HepG2 (cell line): ENCODE measurements around the gene SORD. TPM values are rescaled to one million over a fixed set of nuclear protein-coding genes. Genes with fewer than 3 reads are reported as not detected.
A peak's percentile ranks its signal among the peaks of the same experiment; 100 is the strongest.
"Not testable (repeated sequence)": the region's sequence is repeated elsewhere in the genome, so short reads cannot be mapped to it uniquely, and the experiment has no call there.

Experiments
- ARID5B ChIP-seq: IDR thresholded peaks from 2 replicates; pipeline ENCODE4 v1.4.0; 2020; ENCODE audit warnings: mild to moderate bottlenecking, missing genetic modification reagents
- CREM ChIP-seq, 2 experiments: sonication (generic) in 1 of 2; formaldehyde crosslinking in 1 of 2; IDR thresholded peaks; 2 replicates each; pipeline versions ENCODE4 v1.4.0 to v1.6.1; 2016 to 2020; ENCODE audit warnings: antibody characterized with exemption in 1 of 2, mild to moderate bottlenecking in 1 of 2, missing genetic modification reagents in 1 of 2
- DPF2 ChIP-seq: sonication (generic); formaldehyde crosslinking; IDR thresholded peaks from 2 replicates; pipeline ENCODE4 v1.4.0; 2020; ENCODE audit warnings: mild to moderate bottlenecking, low read depth, missing genetic modification reagents, borderline replicate concordance
- ELF3 ChIP-seq: IDR thresholded peaks from 2 replicates; pipeline ENCODE4 v1.6.1; 2016; ENCODE audit warnings: missing genetic modification reagents, missing compliant biosample characterization
- FOSL2 ChIP-seq: sonication (generic); formaldehyde crosslinking; IDR thresholded peaks from 2 replicates; pipeline ENCODE4 v1.4.0; 2020; ENCODE audit warnings: missing genetic modification reagents
- FOXJ3 ChIP-seq: sonication (generic); formaldehyde crosslinking; IDR thresholded peaks from 2 replicates; pipeline ENCODE4 v1.4.0; 2020; ENCODE audit warnings: missing genetic modification reagents, mild to moderate bottlenecking, borderline replicate concordance
- HDAC1 ChIP-seq: sonication (generic); formaldehyde crosslinking; IDR thresholded peaks from 2 replicates; pipeline ENCODE4 v1.5.1; 2020; ENCODE audit warnings: mild to moderate bottlenecking, missing genetic modification reagents
- HMG20B ChIP-seq: conservative IDR thresholded peaks from 2 replicates; pipeline ENCODE4 v1.6.1; 2016; ENCODE audit warnings: missing genetic modification reagents, missing compliant biosample characterization
- HOXA5 ChIP-seq: sonication (generic); formaldehyde crosslinking; IDR thresholded peaks from 2 replicates; pipeline ENCODE4 v1.4.0; 2020; ENCODE audit warnings: missing genetic modification reagents
- KDM6A ChIP-seq: IDR thresholded peaks from 2 replicates; pipeline ENCODE4 v1.6.1; 2016; ENCODE audit warnings: low read depth
- MED1 ChIP-seq: sonication (generic); formaldehyde crosslinking; IDR thresholded peaks from 2 replicates; pipeline ENCODE4 v1.4.0; 2020; ENCODE audit warnings: missing genetic modification reagents
- MTA1 ChIP-seq: sonication (generic); formaldehyde crosslinking; IDR thresholded peaks from 2 replicates; pipeline ENCODE4 v1.4.0; 2020; ENCODE audit warnings: missing genetic modification reagents, mild to moderate bottlenecking, borderline replicate concordance
- NFKBIZ ChIP-seq: IDR thresholded peaks from 2 replicates; pipeline ENCODE4 v1.6.1; 2018; ENCODE audit warnings: missing genetic modification reagents, missing compliant biosample characterization
- NR2F6 ChIP-seq, 2 experiments: IDR thresholded peaks; 2 replicates each; pipeline ENCODE4 v1.6.1; 2016; ENCODE audit warnings: antibody characterized with exemption in 1 of 2, mild to moderate bottlenecking in 1 of 2
- PHF21A ChIP-seq: sonication (generic); formaldehyde crosslinking; IDR thresholded peaks from 2 replicates; pipeline ENCODE4 v1.5.0; 2020; ENCODE audit warnings: mild to moderate bottlenecking, missing genetic modification reagents
- POGK ChIP-seq: sonication (generic); formaldehyde crosslinking; conservative IDR thresholded peaks from 2 replicates; pipeline ENCODE4 v1.8.0; 2022; ENCODE audit warnings: mild to moderate bottlenecking, moderate library complexity, missing genetic modification reagents
- RXRB ChIP-seq: IDR thresholded peaks from 2 replicates; pipeline ENCODE4 v1.6.1; 2016; ENCODE audit warnings: borderline replicate concordance, missing genetic modification reagents, missing compliant biosample characterization
- SP5 ChIP-seq: IDR thresholded peaks from 2 replicates; pipeline ENCODE4 v1.6.1; 2016; ENCODE audit warnings: low read depth, borderline replicate concordance
- TCF7 ChIP-seq: sonication (generic); IDR thresholded peaks from 2 replicates; pipeline ENCODE4 v1.6.1; 2016; ENCODE audit warnings: antibody characterized with exemption, low read depth
- ZNF292 ChIP-seq: sonication (generic); formaldehyde crosslinking; IDR thresholded peaks from 2 replicates; pipeline ENCODE4 v1.8.1; 2022; ENCODE audit warnings: mild to moderate bottlenecking, low read depth, missing genetic modification reagents, borderline replicate concordance
- ZNF331 ChIP-seq: sonication (generic); formaldehyde crosslinking; IDR thresholded peaks from 2 replicates; pipeline ENCODE4 v1.4.0; 2020; ENCODE audit warnings: missing genetic modification reagents
- ZNF362 ChIP-seq: sonication (generic); formaldehyde crosslinking; IDR thresholded peaks from 2 replicates; pipeline ENCODE4 v1.4.0; 2020; ENCODE audit warnings: missing genetic modification reagents, mild to moderate bottlenecking, borderline replicate concordance
- ZNF878 ChIP-seq: sonication (generic); formaldehyde crosslinking; IDR thresholded peaks from 2 replicates; pipeline ENCODE4 v1.8.1; 2023; ENCODE audit warnings: mild to moderate bottlenecking, missing genetic modification reagents, moderate library complexity
- polyA plus RNA-seq, 8 experiments: library from polyadenylated mRNA; depleted of rRNA in 3 of 8; stranded (reverse) in 7 of 8; unstranded in 1 of 8; fragments of >200 nt; fragmentation: Illumina TruSeq in 4 of 8; extraction: Trizol in 4 of 8; gene quantifications; 2 replicates each; pipeline versions ENCODE4 v1.2.1 to v1.2.3, GENCODE V29; 2011 to 2016; ENCODE audit warnings: low read depth in 4 of 8, missing spikeins in 1 of 8, mixed read lengths in 1 of 8; ENCODE audit not compliant: insufficient read depth in 1 of 8
- total RNA-seq, 5 experiments: library from RNA; depleted of rRNA; stranded (reverse); fragments of >200 nt; fragmentation: Illumina TruSeq; extraction: Trizol; gene quantifications; 2 replicates each; pipeline ENCODE4 v1.2.3, GENCODE V29; 2016; ENCODE audit warnings: low read depth in 1 of 5

The SORD gene
- total and polyA plus RNA-seq, 2 of the 13 experiments (the other 11 are each of a cell fraction or from before 2014, with no cell fraction given) = 59.1 to 95.3 TPM

GRCh38 chr15:44979617-44980339 lies 43.2 kb upstream of the SORD start (continued):
- peak; percentile 83 for TF ChIP-seq DPF2 (CRISPR knock-in tag)
- TF ChIP-seq NFKBIZ (CRISPR knock-in tag) = peak; percentile 32; the same call in 1 of the 2 replicates
- TF ChIP-seq FOSL2 (CRISPR knock-in tag) = peak; percentile 42; the same call in 1 of the 2 replicates
- TF ChIP-seq NR2F6 (IDR thresholded peaks at IDR 0.05); CREM (CRISPR knock-in tag; IDR thresholded peaks at IDR 0.05): not testable (repeated sequence)
- TF ChIP-seq NR2F6 (CRISPR knock-in tag; IDR thresholded peaks at IDR 0.05) = peak; percentile 39; the same call in 1 of the 2 replicates
- peak; percentile 69 for TF ChIP-seq HDAC1 (CRISPR knock-in tag)
- peak; percentile 85; the same call in 1 of the 2 replicates for TF ChIP-seq ZNF292 (CRISPR knock-in tag)
- TF ChIP-seq MED1 (CRISPR knock-in tag) = peak; percentile 74
- peak; percentile 77; the same call in 1 of the 2 replicates for TF ChIP-seq ZNF362
- peak; percentile 53; the same call in 1 of the 2 replicates for TF ChIP-seq ELF3
- peak; percentile 51; the same call in 1 of the 2 replicates for TF ChIP-seq ZNF878 (CRISPR knock-in tag)
- TF ChIP-seq HMG20B = 0 out of 2 replicates have a peak, but pooled peaks have one; percentile 23
- TF ChIP-seq POGK (CRISPR knock-in tag) = 0 out of 2 replicates have a peak, but pooled peaks have one; percentile 25
- peak; percentile 95 for TF ChIP-seq PHF21A
- TF ChIP-seq CREM (IDR thresholded peaks at IDR 0.05) = peak; percentile 72; the same call in 1 of the 2 replicates
- peak; percentile 38; the same call in 1 of the 2 replicates for TF ChIP-seq ZNF331 (CRISPR knock-in tag)
- TF ChIP-seq MTA1 (CRISPR knock-in tag) = peak; percentile 25; the same call in 1 of the 2 replicates
- peak; percentile 71; the same call in 1 of the 2 replicates for TF ChIP-seq TCF7
- TF ChIP-seq HOXA5 = peak; percentile 51; the same call in 1 of the 2 replicates
- peak; percentile 91; the same call in 1 of the 2 replicates for TF ChIP-seq FOXJ3 (CRISPR knock-in tag)
- TF ChIP-seq KDM6A (CRISPR knock-in tag) = peak; percentile 65; the same call in 1 of the 2 replicates
- TF ChIP-seq RXRB = peak; percentile 39; the same call in 1 of the 2 replicates
- peak; percentile 36; the same call in 1 of the 2 replicates for TF ChIP-seq SP5 (CRISPR knock-in tag)
- peak; percentile 90 for TF ChIP-seq ARID5B
